K562 (cell line): ENCODE results near the gene KCNJ10.

Experiments
- E2F4 ChIP-seq: sonication (generic); formaldehyde crosslinking; IDR thresholded peaks from 2 replicates; pipeline ENCODE4 v1.8.0; 2022; ENCODE audit warnings: mild to moderate bottlenecking, low read depth, missing genetic modification reagents
- FOXP4 ChIP-seq: sonication (generic); formaldehyde crosslinking; IDR thresholded peaks from 2 replicates; pipeline ENCODE4 v1.8.0; 2022; ENCODE audit warnings: mild to moderate bottlenecking, missing genetic modification reagents, borderline replicate concordance
- IRF9 ChIP-seq: fragments of 450-650 bp; IDR thresholded peaks from 2 replicates; pipeline ENCODE4 v1.6.1; 2016; ENCODE audit warnings: missing biosample characterization, missing genetic modification characterization
- KLF1 ChIP-seq: fragments of 450-650 bp; IDR thresholded peaks from 2 replicates; pipeline ENCODE4 v1.6.1; 2016; ENCODE audit warnings: missing genetic modification characterization, missing compliant biosample characterization
- TBL1XR1 ChIP-seq, 2 experiments: IDR thresholded peaks; 2 replicates each; pipeline ENCODE4 v1.6.1; 2012; ENCODE audit warnings: improper control_type of control experiment in 2 of 2, low read length in 2 of 2, mild to moderate bottlenecking in 1 of 2
- ZBTB2 ChIP-seq: fragments of 450-650 bp; IDR thresholded peaks from 2 replicates; pipeline ENCODE4 v1.6.1; 2016; ENCODE audit warnings: antibody characterized with exemption
- ZFP36 ChIP-seq: fragments of 150-350 bp; IDR thresholded peaks from 2 replicates; pipeline ENCODE4 v1.6.1; 2018; ENCODE audit warnings: low read length, low read depth; ENCODE audit not compliant: partially characterized antibody
- ZNF197 ChIP-seq: fragments of 200-800 bp; sonication (Bioruptor generic); IDR thresholded peaks from 2 replicates; pipeline ENCODE4 v1.6.1; 2016; ENCODE audit warnings: low read depth, missing genetic modification characterization, missing compliant biosample characterization
- ZNF449 ChIP-seq: fragments of 250-450 bp; sonication (Bioruptor Pico); IDR thresholded peaks from 2 replicates; pipeline ENCODE4 v1.8.0; 2022; ENCODE audit warnings: moderate library complexity, mild to moderate bottlenecking, inconsistent platforms

GRCh38 chr1:160030657-160031364 is 39.1 kb downstream of the KCNJ10 start:
- TF ChIP-seq KLF1 (no peak), ZFP36 (no peak), FOXP4 (CRISPR knock-in tag) (no peak), TBL1XR1 (IDR thresholded peaks at IDR 0.05; ENCODE audit: low read length in 2 of 2) (no peak), ZNF449 (no peak), E2F4 (no peak), ZBTB2 (no peak), IRF9 (tag) (no peak), ZNF197 (no peak)
